SU-DHL-6 (cell line): Measurements from ENCODE around the gene PER2.

ENCODE experiments used
- H2AFZ ChIP-seq: fragments of 200-600 bp; sonication (generic); 2 replicates; pipeline ENCODE4 v1.6.1; 2014; ENCODE audit warnings: low read depth, mild to moderate bottlenecking, moderate library complexity, mixed read lengths, antibody characterized with exemption, low read length; ENCODE audit not compliant: severe bottlenecking
- H3F3A ChIP-seq: fragments of 200-600 bp; shearing (Covaris generic); 2 replicates; pipeline ENCODE4 v1.6.0; 2016; ENCODE audit warnings: antibody characterized with exemption, mild to moderate bottlenecking; ENCODE audit not compliant: insufficient read depth
- H3K27ac ChIP-seq: fragments of 200-600 bp; sonication (generic); 2 replicates; pipeline ENCODE4 v1.5.1; 2016; ENCODE audit warnings: low read depth, mild to moderate bottlenecking, low read length, moderate library complexity, mixed read lengths
- H3K27me3 ChIP-seq: fragments of 200-600 bp; sonication (generic), shearing (Covaris generic); 2 replicates; pipeline ENCODE4 v1.6.0; 2014; ENCODE audit warnings: mild to moderate bottlenecking, low read length
- H3K36me3 ChIP-seq: fragments of 200-600 bp; sonication (generic); 2 replicates; pipeline ENCODE4 v1.6.1; 2014; ENCODE audit warnings: mild to moderate bottlenecking, low read length, mixed read lengths
- H3K4me2 ChIP-seq: fragments of 300-600, 200-600 bp; shearing (Covaris generic), sonication (generic); 2 replicates; pipeline ENCODE4 v1.6.0; 2014; ENCODE audit warnings: low read length, low read depth, mild to moderate bottlenecking; ENCODE audit not compliant: poor library complexity, severe bottlenecking
- H3K4me3 ChIP-seq: fragments of 200-600 bp; sonication (generic); 2 replicates; pipeline ENCODE4 v1.5.1; 2014; ENCODE audit warnings: antibody characterized with exemption, low read length, mild to moderate bottlenecking, mixed read lengths; ENCODE audit not compliant: insufficient read depth, poor library complexity, severe bottlenecking
- H3K79me2 ChIP-seq: fragments of 200-600 bp; sonication (generic); 2 replicates; pipeline ENCODE4 v1.6.1; 2014; ENCODE audit warnings: mild to moderate bottlenecking, low read length, moderate library complexity; ENCODE audit not compliant: insufficient read depth
- H3K9ac ChIP-seq: fragments of 200-600 bp; sonication (generic); 2 replicates; pipeline ENCODE4 v1.7.0; 2014; ENCODE audit warnings: mild to moderate bottlenecking, low read length
- H3K9me2 ChIP-seq: fragments of 200-600 bp; sonication (generic); replicated peaks from 2 replicates; pipeline ENCODE4 v1.6.1; 2014; ENCODE audit warnings: low read length; ENCODE audit not compliant: insufficient read depth
- H3K9me3 ChIP-seq: fragments of 200-600 bp; sonication (generic); 2 replicates; pipeline ENCODE4 v1.6.1; 2014; ENCODE audit warnings: low read length, mixed read lengths; ENCODE audit not compliant: insufficient read depth
- H4K20me1 ChIP-seq: fragments of 200-600 bp; sonication (generic); 2 replicates; pipeline ENCODE4 v1.6.1; 2014; ENCODE audit warnings: low read depth, mild to moderate bottlenecking, antibody characterized with exemption, low read length, moderate library complexity, mixed read lengths
- CTCF ChIP-seq: fragments of 200-600 bp; sonication (generic); IDR thresholded peaks from one replicate; pipeline ENCODE4 v1.5.1; 2017; ENCODE audit warnings: antibody characterized with exemption, mild to moderate bottlenecking, low read length, moderate library complexity; ENCODE audit not compliant: insufficient read depth, poor library complexity, severe bottlenecking
- EZH2phosphoT487 ChIP-seq: fragments of 200-600 bp; sonication (generic), shearing (Covaris generic); conservative IDR thresholded peaks from 2 replicates; pipeline ENCODE4 v1.6.1; 2018; ENCODE audit warnings: mild to moderate bottlenecking, antibody characterized with exemption, low read length, moderate library complexity, mixed read lengths

PER2 gene

GRCh38 chr2:238243496-238244076 lies 44.8 kb downstream of the PER2 start:
- H3K9me2 ChIP-seq, result no peaks in the 10 kb centered on the region
- peaks cover 15% of the 10 kb centered on the region; the same call in 1 of the 2 replicates for H3F3A ChIP-seq
- no peaks in the 10 kb centered on the region for H4K20me1 ChIP-seq
- H3K79me2 ChIP-seq, result no peaks in the 10 kb centered on the region
- no peaks in the 10 kb centered on the region for H3K27me3 ChIP-seq
- H3K4me2 ChIP-seq, result no peak overlapping the region
- TF ChIP-seq EZH2phosphoT487, result no peak
- no peak for TF ChIP-seq CTCF
- H3K4me3 ChIP-seq, result no peak overlapping the region
- no peak overlapping the region for H2AFZ ChIP-seq
- H3K27ac ChIP-seq, result no peak overlapping the region
- H3K9me3 ChIP-seq, result no peaks in the 10 kb centered on the region
- H3K36me3 ChIP-seq, result no peaks in the 10 kb centered on the region; the same call in 1 of the 2 replicates
- no peak overlapping the region for H3K9ac ChIP-seq

- no peak overlapping the region for H2AFZ ChIP-seq
- TF ChIP-seq EZH2phosphoT487 (no peak), CTCF (no peak)
- H3K27ac ChIP-seq, result no peak overlapping the region
- H3K4me2 ChIP-seq, result no peak overlapping the region
- H4K20me1 ChIP-seq, result no peaks in the 10 kb centered on the region
- no peaks in the 10 kb centered on the region for H3K79me2 ChIP-seq
- H3K9ac ChIP-seq, result no peak overlapping the region
- H3K36me3 ChIP-seq, result no peaks in the 10 kb centered on the region; the same call in 1 of the 2 replicates
- H3K27me3 ChIP-seq, result no peaks in the 10 kb centered on the region
- H3F3A ChIP-seq, result peaks cover 15% of the 10 kb centered on the region; the same call in 1 of the 2 replicates
- no peaks in the 10 kb centered on the region for H3K9me2 ChIP-seq
- H3K9me3 ChIP-seq, result no peaks in the 10 kb centered on the region
- H3K4me3 ChIP-seq, result no peak overlapping the region
Measured at GRCh38 chr2:238242731-238243495, 45.5 kb downstream of the PER2 start.

- Histone ChIP-seq H3K79me2 (no peaks in the 10 kb centered on the region), H3K27me3 (no peaks in the 10 kb centered on the region), H3K9ac (no peak overlapping the region), H3F3A (peaks cover 15% of the 10 kb centered on the region; the same call in 1 of the 2 replicates), H3K4me3 (no peak overlapping the region), H3K27ac (no peak overlapping the region), H2AFZ (no peak overlapping the region), H4K20me1 (no peaks in the 10 kb centered on the region), H3K9me3 (no peaks in the 10 kb centered on the region), H3K4me2 (no peak overlapping the region), H3K9me2 (no peaks in the 10 kb centered on the region), H3K36me3 (no peaks in the 10 kb centered on the region; the same call in 1 of the 2 replicates)
- TF ChIP-seq CTCF (no peak), EZH2phosphoT487 (no peak)
Measured at GRCh38 chr2:238241970-238242369, 46.4 kb downstream of the PER2 start.
